DMS53 treated with DMSO at 0.1 percent for 48 hours (cell line): Measurements from ENCODE around the gene SIRPG.
"Not testable (repeated sequence)": the region's sequence is repeated elsewhere in the genome, so short reads cannot be mapped to it uniquely, and the experiment has no call there.

Experiments used
- DNase-seq: peaks from one replicate; lab custom pipeline; 2025; ENCODE audit not compliant: unreplicated experiment; lab: John Stamatoyannopoulos, UW

Gene SIRPG

GRCh38 chr20:1637226-1637625 lies 20.4 kb downstream of the SIRPG start:
- no peak for DNase-seq

GRCh38 chr20:1636621-1637020 lies 21.0 kb downstream of the SIRPG start:
- no peak for DNase-seq

- DNase-seq, result no peak
These were observed 22.1 kb downstream of the SIRPG start for GRCh38 chr20:1635291-1635979.

GRCh38 chr20:1633535-1633934 lies 24.0 kb downstream of the SIRPG start:
- DNase-seq, result no peak

GRCh38 chr20:1632178-1632577 lies 25.4 kb downstream of the SIRPG start:
- no peak for DNase-seq

GRCh38 chr20:1631309-1632151 lies 26.0 kb downstream of the SIRPG start:
- DNase-seq, result no peak

GRCh38 chr20:1630186-1630585 lies 27.4 kb downstream of the SIRPG start:
- DNase-seq, result no peak

GRCh38 chr20:1629321-1629720 lies 28.3 kb downstream of the SIRPG start:
- no peak for DNase-seq

GRCh38 chr20:1628621-1629020 lies 29.0 kb downstream of the SIRPG start:
- DNase-seq, result no peak

GRCh38 chr20:1627200-1627550 lies 30.4 kb downstream of the SIRPG start:
- DNase-seq, result no peak

GRCh38 chr20:1626528-1627199 lies 30.9 kb downstream of the SIRPG start:
- DNase-seq, result no peak

- no peak for DNase-seq
These were observed 32.4 kb downstream of the SIRPG start for GRCh38 chr20:1625083-1625690.

- DNase-seq, result no peak
These were observed 33.9 kb downstream of the SIRPG start for GRCh38 chr20:1623501-1624205.

- DNase-seq, result no peak
These were observed 35.1 kb downstream of the SIRPG start for GRCh38 chr20:1622450-1622849.

GRCh38 chr20:1621316-1621715 lies 36.3 kb downstream of the SIRPG start:
- no peak for DNase-seq

- DNase-seq, result no peak
These were observed 37.6 kb downstream of the SIRPG start, which contains the start of gene SIRPB1 for GRCh38 chr20:1619861-1620444. SIRPB1 (minus strand) TSS chr20:1620009; CDS start chr20:1619944, 65 bp downstream.

GRCh38 chr20:1618954-1619540 lies 38.5 kb downstream of the SIRPG start:
- DNase-seq, result no peak

- no peak for DNase-seq
These were observed 39.1 kb downstream of the SIRPG start for GRCh38 chr20:1618479-1618878.

GRCh38 chr20:1616858-1617434 lies 40.6 kb downstream of the SIRPG start:
- no peak for DNase-seq

- not testable (repeated sequence) for DNase-seq
These were observed 47.2 kb downstream of the SIRPG start for GRCh38 chr20:1610404-1610803.
